ENCODE measurements around the gene LBHD2. TPM values are rescaled to one million over a fixed set of nuclear protein-coding genes. Genes with fewer than 3 reads are reported as not detected.

The LBHD2 gene
- total and polyA plus RNA-seq, 9 donors = 0.47 TPM; not detected in 8

DNA sequence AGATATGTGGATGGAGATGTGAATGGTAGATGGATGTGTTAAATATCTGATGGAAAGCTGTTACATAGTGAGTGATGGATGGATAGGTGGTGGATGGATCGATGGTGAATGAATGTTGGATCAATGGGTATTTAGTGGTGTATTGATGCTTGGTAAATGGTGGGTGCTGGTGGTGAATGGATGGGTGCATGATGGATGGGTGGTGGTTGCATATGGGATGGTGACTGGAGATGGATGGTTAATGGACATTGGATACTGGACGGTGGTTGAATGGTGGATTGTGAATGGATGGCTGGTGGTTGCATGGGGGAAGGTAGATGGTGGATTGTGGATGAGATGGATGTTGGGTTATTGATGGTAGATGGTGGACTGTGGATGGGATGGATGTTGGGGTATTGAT is 2.1 kb upstream of the LBHD2 start:
- no peak for TF ChIP-seq EP300 (IDR thresholded peaks at IDR 0.05)
- TF ChIP-seq, protein P1, sequence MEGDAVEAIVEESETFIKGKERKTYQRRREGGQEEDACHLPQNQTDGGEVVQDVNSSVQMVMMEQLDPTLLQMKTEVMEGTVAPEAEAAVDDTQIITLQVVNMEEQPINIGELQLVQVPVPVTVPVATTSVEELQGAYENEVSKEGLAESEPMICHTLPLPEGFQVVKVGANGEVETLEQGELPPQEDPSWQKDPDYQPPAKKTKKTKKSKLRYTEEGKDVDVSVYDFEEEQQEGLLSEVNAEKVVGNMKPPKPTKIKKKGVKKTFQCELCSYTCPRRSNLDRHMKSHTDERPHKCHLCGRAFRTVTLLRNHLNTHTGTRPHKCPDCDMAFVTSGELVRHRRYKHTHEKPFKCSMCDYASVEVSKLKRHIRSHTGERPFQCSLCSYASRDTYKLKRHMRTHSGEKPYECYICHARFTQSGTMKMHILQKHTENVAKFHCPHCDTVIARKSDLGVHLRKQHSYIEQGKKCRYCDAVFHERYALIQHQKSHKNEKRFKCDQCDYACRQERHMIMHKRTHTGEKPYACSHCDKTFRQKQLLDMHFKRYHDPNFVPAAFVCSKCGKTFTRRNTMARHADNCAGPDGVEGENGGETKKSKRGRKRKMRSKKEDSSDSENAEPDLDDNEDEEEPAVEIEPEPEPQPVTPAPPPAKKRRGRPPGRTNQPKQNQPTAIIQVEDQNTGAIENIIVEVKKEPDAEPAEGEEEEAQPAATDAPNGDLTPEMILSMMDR (IDR thresholded peaks at IDR 0.05) = no peak
- no peak for TF ChIP-seq POLR2A (IDR thresholded peaks at IDR 0.05)
- H3K4me3 ChIP-seq = no peak overlapping the region
- no peak for DNase-seq
- no peaks in the 10 kb centered on the region for H3K9me3 ChIP-seq
- intact Hi-C loops (cut with DNase I) = no loop called here
- no peak overlapping the region for H3K27ac ChIP-seq
- H3K36me3 ChIP-seq = no peaks in the 10 kb centered on the region
- 93 to 97% (median 94%) methylated on average over 2 of the region's 2 CpGs for WGBS, 3 donors
- H3K4me1 ChIP-seq (ENCODE audit: insufficient read depth) = peaks cover 2% of the 10 kb centered on the region
- H3K27me3 ChIP-seq = no peaks in the 10 kb centered on the region

DNA sequence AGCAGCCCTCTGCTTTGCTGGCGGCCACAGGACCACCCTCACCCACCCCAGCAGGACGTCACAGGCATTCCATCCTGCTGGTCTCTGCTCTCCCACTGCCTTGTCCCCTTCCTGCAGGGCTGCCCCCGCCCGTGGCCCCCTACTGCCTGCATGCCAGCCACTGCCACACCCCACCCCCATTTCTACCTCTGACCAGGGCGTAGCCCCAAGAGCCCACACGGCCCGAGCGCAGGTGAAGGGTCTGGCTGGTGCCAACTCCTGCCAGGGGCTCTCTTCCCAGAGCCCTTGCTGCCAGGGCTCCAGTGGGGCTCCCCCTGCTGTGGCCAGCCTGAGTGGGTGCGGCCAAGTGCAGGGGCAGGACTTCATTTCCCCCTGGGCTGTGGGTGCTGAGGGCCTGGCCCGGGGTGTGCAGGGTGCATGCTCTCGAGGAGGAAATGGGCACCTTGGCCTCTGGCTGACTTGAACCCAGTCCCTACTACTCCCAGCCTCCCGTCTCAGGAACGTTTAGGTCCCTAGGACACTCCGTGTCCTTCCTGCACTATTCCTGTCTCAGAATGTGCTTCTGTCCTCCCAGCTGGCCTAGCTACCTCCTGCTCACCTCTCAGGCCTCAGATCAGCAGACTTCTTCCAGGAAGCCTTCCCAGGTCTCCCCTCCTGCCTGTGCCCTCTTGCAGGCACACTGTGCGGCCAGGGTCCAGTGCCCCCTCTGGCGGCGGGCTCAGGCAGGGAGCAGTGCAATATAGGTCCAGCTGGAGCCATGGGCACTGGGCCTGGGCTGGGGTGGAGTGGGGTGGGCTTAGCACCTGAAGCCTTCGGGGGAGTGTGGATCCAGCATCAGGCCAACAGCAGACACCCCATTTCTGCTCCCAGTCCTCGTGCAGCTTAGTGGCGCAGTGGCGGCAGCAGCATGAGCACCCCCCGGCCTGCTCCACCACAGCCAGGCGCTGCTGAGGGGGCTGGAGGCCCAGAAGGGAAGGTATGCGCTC is 1.4 kb downstream of the LBHD2 start:
- H3K9me3 ChIP-seq = no peaks in the 10 kb centered on the region
- H3K27me3 ChIP-seq = no peaks in the 10 kb centered on the region
- intact Hi-C loops (cut with DNase I) = no loop called here
- no peak overlapping the region for H3K4me3 ChIP-seq
- no peak overlapping the region for H3K27ac ChIP-seq
- TF ChIP-seq EP300 (IDR thresholded peaks at IDR 0.05) (no peak), POLR2A (IDR thresholded peaks at IDR 0.05) (no peak)
- TF ChIP-seq, protein P1 (IDR thresholded peaks at IDR 0.05) = no peak
- H3K36me3 ChIP-seq = no peaks in the 10 kb centered on the region
- H3K4me1 ChIP-seq (ENCODE audit: insufficient read depth) = peaks cover 2% of the 10 kb centered on the region
- DNase-seq = peak in 1 of 5 donors; percentile 21
- 79 to 86% (median 84%) methylated on average over 21 to 24 of the region's 24 CpGs for WGBS, 3 donors

DNA sequence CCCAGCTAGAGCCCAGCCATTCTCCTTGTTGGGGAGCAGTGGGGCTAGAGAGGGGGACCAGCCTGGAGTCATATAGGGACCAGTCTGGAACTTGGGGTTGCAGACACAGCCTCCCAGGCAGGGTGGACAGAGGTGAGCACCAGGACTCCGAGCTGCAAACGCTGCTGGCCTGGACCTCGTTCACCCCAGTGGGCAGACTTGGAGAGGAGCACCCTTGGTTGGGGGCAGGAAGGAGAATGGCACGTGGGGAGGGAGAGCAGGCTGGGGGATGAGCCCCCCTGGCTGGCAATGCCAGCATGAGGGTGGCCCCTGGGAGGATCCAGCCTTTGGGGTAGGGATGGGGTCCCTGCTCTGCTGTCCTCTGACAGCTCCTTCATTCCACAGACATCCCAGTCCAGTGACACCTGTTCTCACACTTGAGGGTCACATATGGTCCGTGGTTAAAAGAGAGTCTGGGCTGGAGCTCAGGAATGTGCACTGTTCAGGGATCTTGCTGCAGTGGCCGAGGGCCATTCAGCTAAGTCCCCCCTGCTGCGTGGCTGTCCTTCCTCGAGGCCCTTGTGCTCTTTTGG is 2.8 kb downstream of the LBHD2 start:
- WGBS, 3 donors = 57 to 63% (median 63%) methylated on average over 8 of the region's 8 CpGs
- no peaks in the 10 kb centered on the region for H3K36me3 ChIP-seq
- DNase-seq = no peak
- intact Hi-C loops (cut with DNase I) = no loop called here
- no peaks in the 10 kb centered on the region for H3K27me3 ChIP-seq
- no peak for TF ChIP-seq EP300 (IDR thresholded peaks at IDR 0.05)
- TF ChIP-seq POLR2A (IDR thresholded peaks at IDR 0.05) = no peak
- TF ChIP-seq, protein P1 (IDR thresholded peaks at IDR 0.05) = no peak
- H3K4me3 ChIP-seq = no peak overlapping the region
- no peaks in the 10 kb centered on the region for H3K9me3 ChIP-seq
- peaks cover 7% of the 10 kb centered on the region for H3K4me1 ChIP-seq (ENCODE audit: insufficient read depth)
- H3K27ac ChIP-seq = no peak overlapping the region

DNA sequence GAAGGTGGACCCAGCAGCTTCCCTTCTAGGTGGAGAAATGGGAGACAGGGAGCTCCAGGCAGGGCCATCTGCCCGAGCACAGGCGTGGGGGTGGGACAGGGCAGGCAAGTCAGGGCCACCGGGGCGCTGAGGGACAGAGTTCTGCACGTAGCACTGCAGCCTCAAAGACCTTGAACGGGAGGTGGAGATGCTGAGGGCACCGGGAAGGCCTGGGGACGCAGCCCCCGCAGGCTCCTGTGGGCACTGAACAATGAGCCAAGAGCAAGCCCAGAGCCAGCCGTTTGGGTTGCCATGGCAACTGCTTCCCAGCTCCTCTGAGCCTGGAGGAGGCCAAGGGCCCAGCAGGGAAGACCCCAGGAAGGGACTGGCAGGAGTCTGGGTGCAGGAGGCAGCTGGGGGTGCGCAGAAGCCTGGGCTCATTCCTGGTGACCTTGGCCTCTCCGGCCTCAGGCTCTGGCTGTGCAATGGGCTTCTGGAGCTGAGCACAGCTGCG is 3.4 kb downstream of the LBHD2 start:
- WGBS, 3 donors = 40 to 52% (median 41%) methylated on average over 13 of the region's 13 CpGs
- Histone ChIP-seq H3K36me3 (no peaks in the 10 kb centered on the region), H3K9me3 (no peaks in the 10 kb centered on the region), H3K4me1 (ENCODE audit: insufficient read depth) (peaks cover 7% of the 10 kb centered on the region), H3K4me3 (no peak overlapping the region), H3K27me3 (no peaks in the 10 kb centered on the region), H3K27ac (no peak overlapping the region)
- TF ChIP-seq POLR2A (IDR thresholded peaks at IDR 0.05) (no peak), EP300 (IDR thresholded peaks at IDR 0.05) (no peak)
- TF ChIP-seq, protein P1 (IDR thresholded peaks at IDR 0.05) = no peak
- no peak for DNase-seq
- intact Hi-C loops (cut with DNase I) = no loop called here
